Astrocyte of the cerebellum (primary cell): ENCODE results near the gene PLCL1.

Experiments
- DNase-seq: peaks from one replicate; pipeline ENCODE4 v3.0.0-alpha.2; 2011; ENCODE audit warnings: low read depth
- H3K4me3 ChIP-seq: 2 replicates; pipeline ENCODE4 v1.5.1; 2011; ENCODE audit warnings: mild to moderate bottlenecking, low read depth, low read length, moderate library complexity
- in situ Hi-C: cut with HindIII; loops from 2 replicates; pipeline ENCODE4 v1.10.0; 2017; ENCODE audit warnings: low sequenced_read_pairs
- TF ChIP-seq, protein P1 (sequence below): IDR thresholded peaks from 2 replicates; pipeline ENCODE4 v1.5.1; 2012; ENCODE audit warnings: low read length, low read depth, moderate library complexity, mild to moderate bottlenecking; ENCODE audit errors: missing control alignments

PLCL1 gene

DNA sequence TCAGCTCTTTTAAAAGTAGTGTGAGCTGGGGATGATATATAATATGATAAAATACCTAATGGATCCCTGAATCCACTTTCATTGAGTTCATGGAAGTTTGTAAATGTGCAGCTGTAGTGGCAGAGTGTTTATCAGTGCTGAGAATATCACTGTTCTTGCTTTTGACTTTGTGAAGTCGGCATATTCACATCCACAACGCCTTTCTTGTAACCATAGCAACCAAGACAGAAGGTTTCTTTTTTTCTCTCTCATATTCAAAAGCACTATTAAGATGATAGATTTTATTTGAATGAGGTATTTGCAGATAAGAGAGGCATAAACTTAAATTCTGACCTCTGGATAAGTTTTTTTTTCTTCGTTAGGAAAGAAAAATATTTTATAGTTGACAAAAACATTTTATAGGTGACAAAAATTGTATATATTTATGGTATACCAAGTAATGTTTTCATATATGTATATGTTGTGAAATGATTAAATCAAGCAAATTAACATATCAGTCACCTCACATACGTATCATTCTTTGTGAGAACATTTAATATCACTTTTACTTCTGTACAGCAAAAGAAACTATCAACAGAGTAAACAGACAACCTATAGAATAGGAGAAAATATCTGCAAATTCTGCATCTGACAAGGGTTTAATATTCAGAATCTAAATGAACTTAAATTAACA, 130.0 kb downstream of the PLCL1 start:
- in situ Hi-C loops = no loop called here
- no peak for DNase-seq
- H3K4me3 ChIP-seq = no peak overlapping the region
- TF ChIP-seq, protein P1, sequence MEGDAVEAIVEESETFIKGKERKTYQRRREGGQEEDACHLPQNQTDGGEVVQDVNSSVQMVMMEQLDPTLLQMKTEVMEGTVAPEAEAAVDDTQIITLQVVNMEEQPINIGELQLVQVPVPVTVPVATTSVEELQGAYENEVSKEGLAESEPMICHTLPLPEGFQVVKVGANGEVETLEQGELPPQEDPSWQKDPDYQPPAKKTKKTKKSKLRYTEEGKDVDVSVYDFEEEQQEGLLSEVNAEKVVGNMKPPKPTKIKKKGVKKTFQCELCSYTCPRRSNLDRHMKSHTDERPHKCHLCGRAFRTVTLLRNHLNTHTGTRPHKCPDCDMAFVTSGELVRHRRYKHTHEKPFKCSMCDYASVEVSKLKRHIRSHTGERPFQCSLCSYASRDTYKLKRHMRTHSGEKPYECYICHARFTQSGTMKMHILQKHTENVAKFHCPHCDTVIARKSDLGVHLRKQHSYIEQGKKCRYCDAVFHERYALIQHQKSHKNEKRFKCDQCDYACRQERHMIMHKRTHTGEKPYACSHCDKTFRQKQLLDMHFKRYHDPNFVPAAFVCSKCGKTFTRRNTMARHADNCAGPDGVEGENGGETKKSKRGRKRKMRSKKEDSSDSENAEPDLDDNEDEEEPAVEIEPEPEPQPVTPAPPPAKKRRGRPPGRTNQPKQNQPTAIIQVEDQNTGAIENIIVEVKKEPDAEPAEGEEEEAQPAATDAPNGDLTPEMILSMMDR = no peak

DNA sequence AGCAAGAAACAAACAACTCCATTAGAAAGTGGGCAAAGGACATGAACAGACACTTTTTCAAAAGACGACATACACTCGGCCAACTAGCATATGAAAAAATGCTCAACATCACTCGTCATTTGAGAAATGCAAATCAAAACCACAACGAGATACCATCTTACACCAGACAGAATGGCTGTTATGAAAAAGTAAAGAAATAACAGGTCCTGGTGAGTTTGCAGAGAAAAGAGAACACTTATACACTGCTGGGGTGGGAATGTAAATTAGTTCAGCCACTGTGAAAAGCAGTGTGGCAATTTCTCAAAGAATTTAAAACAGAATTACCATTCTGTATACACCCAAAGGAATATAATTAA, 130.5 kb downstream of the PLCL1 start:
- in situ Hi-C loops = no loop called here
- DNase-seq = no peak
- TF ChIP-seq, protein P1 = no peak
- H3K4me3 ChIP-seq = no peak overlapping the region

DNA sequence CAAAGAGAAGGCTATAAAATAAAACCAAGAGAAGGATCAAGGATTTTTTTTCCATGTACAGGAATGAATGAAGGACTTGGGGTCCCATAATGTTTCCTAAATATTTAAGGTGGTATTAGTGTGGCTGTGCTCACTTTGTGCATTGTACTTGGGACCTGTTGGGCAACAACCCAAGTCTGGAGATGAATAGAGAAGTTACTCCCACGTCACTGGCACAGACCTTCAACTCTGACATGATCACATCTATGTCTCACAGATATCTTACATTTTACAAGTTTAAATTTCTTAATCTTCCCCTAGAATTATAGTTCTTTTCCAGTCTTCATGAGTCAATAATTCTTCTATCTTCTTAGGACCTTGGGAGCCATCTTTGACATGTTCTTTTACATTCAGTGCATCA, 133.4 kb downstream of the PLCL1 start:
- H3K4me3 ChIP-seq = no peak overlapping the region
- DNase-seq = no peak
- in situ Hi-C loops = no loop called here
- TF ChIP-seq, protein P1 = no peak

DNA sequence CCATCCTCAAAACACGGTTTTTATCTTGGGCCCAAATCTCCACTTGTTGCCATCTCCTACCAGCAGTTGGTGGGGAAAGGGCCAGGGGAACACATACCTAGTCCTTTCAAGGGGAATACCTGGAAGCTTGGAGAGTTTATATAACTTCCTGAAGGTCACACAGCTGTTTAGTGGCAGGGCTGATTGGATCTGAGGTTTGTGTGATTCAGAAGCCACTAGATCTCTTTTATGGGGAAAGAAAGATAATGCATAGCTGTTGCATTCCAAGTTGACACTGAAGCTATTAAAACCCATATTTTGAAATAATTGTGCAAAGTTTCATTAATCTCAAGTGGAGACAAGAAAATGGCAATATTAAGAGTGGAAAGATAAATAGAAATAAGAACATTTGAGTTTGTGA, 134.2 kb downstream of the PLCL1 start:
- no peak for DNase-seq
- in situ Hi-C loops = no loop called here
- H3K4me3 ChIP-seq = no peak overlapping the region
- TF ChIP-seq, protein P1 = no peak

DNA sequence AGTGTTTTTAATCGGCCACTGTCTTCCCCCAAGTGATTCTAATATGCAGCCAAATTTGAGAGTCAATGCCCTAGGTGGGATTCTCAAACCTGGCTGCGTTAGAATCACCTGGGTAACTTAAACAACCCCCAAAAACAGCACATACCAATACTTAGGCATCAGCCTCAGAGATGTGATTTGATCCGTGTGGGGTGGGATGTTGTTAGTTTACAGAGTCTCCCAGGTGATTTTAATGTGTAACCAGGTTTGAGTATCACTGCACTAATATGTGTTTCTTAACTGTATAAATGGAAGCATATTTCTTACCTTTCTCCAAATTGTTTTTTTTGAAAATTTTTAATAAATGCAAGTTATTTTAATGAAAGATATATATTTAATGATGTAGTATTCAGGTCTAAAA, 135.4 kb downstream of the PLCL1 start:
- no peak overlapping the region for H3K4me3 ChIP-seq
- TF ChIP-seq, protein P1 = no peak
- in situ Hi-C loops = no loop called here

DNA sequence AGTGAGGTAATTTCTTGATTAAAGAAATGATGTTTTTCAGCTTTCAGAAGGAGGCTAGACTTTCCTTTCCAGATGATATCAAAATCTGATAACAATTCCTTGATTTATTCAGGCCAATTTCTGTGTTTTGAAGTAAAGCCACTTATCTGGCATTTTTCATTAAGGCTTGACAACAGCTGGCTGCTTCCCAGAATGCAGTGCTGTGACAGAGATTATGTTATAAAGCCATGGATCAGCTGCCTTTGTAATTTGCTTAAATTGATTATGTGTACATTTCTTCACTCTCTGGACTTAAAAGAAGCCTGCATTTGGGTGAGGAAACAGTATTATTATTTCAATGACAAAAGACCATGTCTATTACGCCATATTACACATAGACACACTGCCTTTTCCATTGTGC, 136.0 kb downstream of the PLCL1 start:
- no peak overlapping the region for H3K4me3 ChIP-seq
- TF ChIP-seq, protein P1 = no peak
- in situ Hi-C loops = no loop called here

More for the DNA sequence above, 135.4 kb downstream of the PLCL1 start:
- DNase-seq = no peak

More for the DNA sequence above, 136.0 kb downstream of the PLCL1 start:
- no peak for DNase-seq
